ENCODE results near the gene PEF1. TPM values are rescaled to one million over a fixed set of nuclear protein-coding genes. Genes with fewer than 3 reads are reported as not detected.

PEF1 gene
- total and polyA plus RNA-seq, 2 of the 8 experiments (the other 6 are each of a cell fraction or from before 2014, with no cell fraction given) = 35.2 to 69.2 TPM

- Histone ChIP-seq H3K4ac (replicated peaks; ENCODE audit: insufficient read length, low read depth, low read length) (no peak overlapping the region), H2BK20ac (ENCODE audit: low read length) (no peak overlapping the region), H3K18ac (ENCODE audit: extremely low read depth, low read length) (no peak overlapping the region), H3K4me1 (replicated peaks in 1 of 4; ENCODE audit: control insufficient read depth in 3 of 4, insufficient read depth in 4 of 4, low read length in 3 of 4) (peaks cover 0 to 4% (median 2%) of the 10 kb centered on the region in 4 experiments; a peak in 6 of 7 replicates), H3K14ac (ENCODE audit: insufficient read length) (no peak overlapping the region), H3K23me2 (ENCODE audit: low read depth, low read length) (peaks cover 8% of the 10 kb centered on the region), H2AK5ac (ENCODE audit: low read depth, low read length) (no peak overlapping the region), H2BK120ac (replicated peaks; ENCODE audit: low read depth, low read length) (no peak overlapping the region), H3K36me3 (ENCODE audit: control insufficient read depth in 2 of 4, insufficient read depth in 4 of 4, low read length in 3 of 4) (no peaks in the 10 kb centered on the region; a peak in 1 of 8 replicates), H3K4me3 (ENCODE audit: extremely low read depth in 1 of 4, insufficient read depth in 2 of 4, low read depth in 3 of 4, low read length in 4 of 4) (no peak overlapping the region), H3K9ac (replicated peaks in 1 of 4; ENCODE audit: extremely low read depth in 1 of 4, low read depth in 3 of 4, low read length in 3 of 4) (no peak overlapping the region), H3K56ac (replicated peaks; ENCODE audit: insufficient read length, low read depth, low read length) (no peak overlapping the region), H3K4me2 (ENCODE audit: insufficient read depth in 1 of 2, low read depth in 2 of 2, low read length in 2 of 2) (no peak overlapping the region), H3K79me1 (ENCODE audit: low read depth, low read length) (no peaks in the 10 kb centered on the region; the same call in 1 of the 2 replicates), H3K27me3 (replicated peaks in 1 of 4; ENCODE audit: control insufficient read depth in 3 of 4, extremely low read depth in 1 of 4, insufficient read depth in 3 of 4, low read length in 3 of 4) (no peaks in the 10 kb centered on the region), H4K5ac (ENCODE audit: insufficient read length, low read depth, low read length) (no peak overlapping the region), H2AFZ (ENCODE audit: low read length) (no peak overlapping the region), H3K79me2 (ENCODE audit: control insufficient read depth in 1 of 2, insufficient read depth in 2 of 2, low read length in 2 of 2) (peaks cover 0 to 4% of the 10 kb centered on the region in 2 experiments; a peak in 2 of 4 replicates), H4K8ac (ENCODE audit: extremely low read depth, insufficient read depth, low read length) (no peak overlapping the region), H4K20me1 (replicated peaks in 1 of 2; ENCODE audit: control insufficient read depth in 1 of 2, insufficient read depth in 2 of 2, low read length in 2 of 2) (peaks cover 0 to 2% of the 10 kb centered on the region in 2 experiments), H2BK5ac (ENCODE audit: low read depth, low read length) (no peak overlapping the region), H2BK12ac (ENCODE audit: low read depth, low read length) (no peak overlapping the region), H3K23ac (ENCODE audit: insufficient read length) (no peak overlapping the region), H3K27ac (ENCODE audit: low read depth, low read length) (no peak overlapping the region), H2BK15ac (ENCODE audit: low read length) (no peak overlapping the region), H3K9me3 (ENCODE audit: insufficient read depth in 2 of 2, low read depth in 1 of 2, low read length in 1 of 2) (no peaks in the 10 kb centered on the region), H4K91ac (replicated peaks; ENCODE audit: insufficient read length, low read length) (no peak overlapping the region)
- no peak for DNase-seq (ENCODE audit: low read depth in 1 of 2, low spot score in 2 of 2)
- no peak for FAIRE-seq
- ChIA-PET CTCF (ENCODE audit: partially characterized antibody) (interaction anchor here (0.7 to 1.6 kb wide), 4 partner anchors 14 to 227 kb away, joined by 3 to 4 read pairs (median 3); no protein-coding TSS in a partner anchor), POLR2A (ENCODE audit: partially characterized antibody) (no interaction called here)
- 76% methylated on average over 9 of the region's 9 CpGs; no CpG with 5 or more reads in 1 of the 2 experiments for WGBS, 2 experiments (ENCODE audit: extremely low coverage in 1 of 2, insufficient coverage in 1 of 2, insufficient read length in 1 of 2, insufficient replicate concordance in 2 of 2, low coverage in 1 of 2, low lambda C conversion rate in 2 of 2, missing lambda C conversion rate in 1 of 2)
- TF ChIP-seq TBP (IDR thresholded peaks at IDR 0.05; ENCODE audit: low read depth, low read length) (no peak), SP1 (IDR thresholded peaks at IDR 0.05; ENCODE audit: low read depth, low read length) (no peak), FOSL1 (IDR thresholded peaks at IDR 0.05; ENCODE audit: insufficient read depth, low read depth, low read length) (no peak), MAX (IDR thresholded peaks at IDR 0.05) (no peak), ATF2 (IDR thresholded peaks at IDR 0.05; ENCODE audit: low read length) (no peak), TAF7 (optimal IDR thresholded peaks at IDR 0.05; ENCODE audit: borderline replicate concordance, low read depth, low read length) (no peak), SUZ12 (IDR thresholded peaks at IDR 0.05; ENCODE audit: low read length) (no peak), PHF8 (conservative IDR thresholded peaks at IDR 0.05; ENCODE audit: low read depth, low read length) (no peak), NANOG (IDR thresholded peaks at IDR 0.05; ENCODE audit: insufficient read depth, low read depth, low read length, poor library complexity, severe bottlenecking) (no peak), GABPA (IDR thresholded peaks at IDR 0.05; ENCODE audit: borderline replicate concordance, insufficient read depth, low read length) (no peak)
These were observed 4.1 kb upstream of the PEF1 start for GRCh38 chr1:31648641-31649357.
